Spleen (tissue), 7 donors: ENCODE data around the gene TET2.

Experiments
- CTCF ChIP-seq, 11 experiments: fragments of 200-600 bp in 7 of 11; fragments of 450-650 bp in 4 of 11; sonication (generic) in 4 of 11; IDR thresholded peaks in 8 of 11; conservative IDR thresholded peaks in 3 of 11; 1 replicate in 7 of 11; 2 replicates in 4 of 11; pipeline versions ENCODE4 v1.4.0 to v1.8.0; 2016 to 2021; ENCODE audit warnings: antibody characterized with exemption in 11 of 11, inconsistent platforms in 4 of 11, mild to moderate bottlenecking in 1 of 11
- POLR2A ChIP-seq, 3 donors: fragments of 450-650 bp; IDR thresholded peaks; one replicate each; pipeline ENCODE4 v1.5.1; 2017; ENCODE audit warnings: antibody characterized with exemption in 3 of 3, mild to moderate bottlenecking in 1 of 3
- POLR2AphosphoS5 ChIP-seq, 3 donors: sonication (generic); formaldehyde crosslinking; IDR thresholded peaks; one replicate each; pipeline ENCODE4 v1.5.1; 2017; ENCODE audit warnings: antibody characterized with exemption in 3 of 3
- donor health status: DM: no; HTN: no; CAD: no; lungs with moderate emphysema.
- donor health status: DM: no; HTN: no; CAD: no.
- donor health status: DM: no; HTN: no; CAD: no.

GRCh38 chr4:105306820-105307219, 160.1 kb downstream of the TET2 start:
- TF ChIP-seq CTCF (IDR thresholded peaks at IDR 0.05 in 8 of 11, conservative IDR thresholded peaks at IDR 0.05 in 3 of 11) = no peak
- TF ChIP-seq POLR2AphosphoS5 (IDR thresholded peaks at IDR 0.05) = no peak
- TF ChIP-seq POLR2A (IDR thresholded peaks at IDR 0.05) = no peak
